Gastroesophageal sphincter (tissue), 3 donors: Measurements from ENCODE around the gene WSCD2.

Experiments used
- EP300 ChIP-seq: sonication (generic); formaldehyde crosslinking; IDR thresholded peaks from one replicate; pipeline ENCODE4 v1.6.1; 2017; ENCODE audit warnings: antibody characterized with exemption, mild to moderate bottlenecking
- POLR2A ChIP-seq, 2 donors: fragments of 450-650 bp; IDR thresholded peaks; one replicate each; pipeline ENCODE4 v1.6.1; 2017; ENCODE audit warnings: antibody characterized with exemption in 2 of 2, mild to moderate bottlenecking in 2 of 2, moderate library complexity in 1 of 2
- POLR2AphosphoS5 ChIP-seq: sonication (generic); formaldehyde crosslinking; IDR thresholded peaks from one replicate; pipeline ENCODE4 v1.6.1; 2017; ENCODE audit warnings: antibody characterized with exemption
- TF ChIP-seq, protein P1 (sequence below), 4 experiments: fragments of 200-600 bp in 2 of 4; fragments of 450-650 bp in 2 of 4; sonication (generic) in 1 of 4; IDR thresholded peaks; one replicate each; pipeline ENCODE4 v1.5.1; 2017 to 2019; ENCODE audit warnings: antibody characterized with exemption in 4 of 4, mild to moderate bottlenecking in 2 of 4, moderate library complexity in 2 of 4

DNA sequence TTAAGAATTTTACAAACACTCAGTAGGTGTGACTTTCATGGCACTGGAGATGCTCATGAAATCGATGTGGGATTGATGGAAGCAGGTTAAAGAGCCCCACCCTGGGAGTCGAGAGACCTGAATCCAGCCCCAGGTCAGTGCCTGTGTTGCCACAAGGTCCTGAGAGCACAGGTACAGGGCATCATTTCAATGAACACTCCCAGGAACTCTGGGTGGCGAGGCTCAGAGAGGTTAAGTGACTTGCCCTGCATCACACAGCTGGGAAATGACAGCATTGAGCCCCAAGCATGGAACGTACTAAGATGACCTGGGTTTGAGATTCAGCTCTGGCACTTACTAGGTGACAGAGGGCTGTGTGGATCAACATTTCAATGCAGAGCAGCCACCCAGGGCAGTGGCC, 111.8 kb downstream of the WSCD2 start:
- TF ChIP-seq POLR2A (IDR thresholded peaks at IDR 0.05) (no peak), POLR2AphosphoS5 (no peak), EP300 (no peak)
- TF ChIP-seq, protein P1, sequence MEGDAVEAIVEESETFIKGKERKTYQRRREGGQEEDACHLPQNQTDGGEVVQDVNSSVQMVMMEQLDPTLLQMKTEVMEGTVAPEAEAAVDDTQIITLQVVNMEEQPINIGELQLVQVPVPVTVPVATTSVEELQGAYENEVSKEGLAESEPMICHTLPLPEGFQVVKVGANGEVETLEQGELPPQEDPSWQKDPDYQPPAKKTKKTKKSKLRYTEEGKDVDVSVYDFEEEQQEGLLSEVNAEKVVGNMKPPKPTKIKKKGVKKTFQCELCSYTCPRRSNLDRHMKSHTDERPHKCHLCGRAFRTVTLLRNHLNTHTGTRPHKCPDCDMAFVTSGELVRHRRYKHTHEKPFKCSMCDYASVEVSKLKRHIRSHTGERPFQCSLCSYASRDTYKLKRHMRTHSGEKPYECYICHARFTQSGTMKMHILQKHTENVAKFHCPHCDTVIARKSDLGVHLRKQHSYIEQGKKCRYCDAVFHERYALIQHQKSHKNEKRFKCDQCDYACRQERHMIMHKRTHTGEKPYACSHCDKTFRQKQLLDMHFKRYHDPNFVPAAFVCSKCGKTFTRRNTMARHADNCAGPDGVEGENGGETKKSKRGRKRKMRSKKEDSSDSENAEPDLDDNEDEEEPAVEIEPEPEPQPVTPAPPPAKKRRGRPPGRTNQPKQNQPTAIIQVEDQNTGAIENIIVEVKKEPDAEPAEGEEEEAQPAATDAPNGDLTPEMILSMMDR (IDR thresholded peaks at IDR 0.05) = no peak
